Colonic mucosa (tissue), 4 donors: ENCODE results near the gene CDK4. TPM values are rescaled to one million over a fixed set of nuclear protein-coding genes. Genes with fewer than 3 reads are reported as not detected.

ENCODE experiments used
- DNase-seq: peaks from one replicate; pipeline ENCODE4 v3.0.0-alpha.2; 2020
- H3K27ac ChIP-seq: fragments of 200-600 bp; one replicate; pipeline ENCODE4 v1.8.0; 2021
- H3K27me3 ChIP-seq: fragments of 200-600 bp; one replicate; pipeline ENCODE4 v1.8.0; 2021
- H3K36me3 ChIP-seq: fragments of 200-600 bp; one replicate; pipeline ENCODE4 v1.8.0; 2021
- H3K4me1 ChIP-seq: fragments of 200-600 bp; one replicate; pipeline ENCODE4 v1.8.0; 2021; ENCODE audit warnings: mild to moderate bottlenecking
- H3K4me3 ChIP-seq: fragments of 200-600 bp; one replicate; pipeline ENCODE4 v1.8.0; 2021
- H3K9ac ChIP-seq, 2 donors: one replicate each; pipeline ENCODE4 v1.7.0; 2013; ENCODE audit warnings: control low read depth in 2 of 2, low read depth in 2 of 2, low read length in 2 of 2
- H3K9me3 ChIP-seq: fragments of 200-600 bp; one replicate; pipeline ENCODE4 v1.8.0; 2021
- intact Hi-C: fragments of 100-400 bp; cut with DNase I; formaldehyde crosslinking; loops from one replicate; pipeline ENCODE4 v1.14.1; 2022
- total RNA-seq, 2 donors: library from RNA; stranded (reverse); fragmentation: NEBNext Ultra II Directional in 1 of 2; extraction: Animal tissue kit (Norgen Biotek cat#: 25700) in 1 of 2; gene quantifications; one replicate each; pipeline ENCODE4 v1.2.1, GENCODE V29; 2021
- TF ChIP-seq, protein P1 (sequence below): fragments of 200-600 bp; IDR thresholded peaks from one replicate; pipeline ENCODE4 v1.8.0; 2022; ENCODE audit warnings: antibody characterized with exemption, mild to moderate bottlenecking
- donor health status: healthy.
- donor health status: DM: no; HTN: no; CAD: no.
- donor health status: DM: no; HTN: no; CAD: no.

Gene CDK4
- total RNA-seq, 2 donors from 2014 or later: 45.7 to 121 TPM

DNA sequence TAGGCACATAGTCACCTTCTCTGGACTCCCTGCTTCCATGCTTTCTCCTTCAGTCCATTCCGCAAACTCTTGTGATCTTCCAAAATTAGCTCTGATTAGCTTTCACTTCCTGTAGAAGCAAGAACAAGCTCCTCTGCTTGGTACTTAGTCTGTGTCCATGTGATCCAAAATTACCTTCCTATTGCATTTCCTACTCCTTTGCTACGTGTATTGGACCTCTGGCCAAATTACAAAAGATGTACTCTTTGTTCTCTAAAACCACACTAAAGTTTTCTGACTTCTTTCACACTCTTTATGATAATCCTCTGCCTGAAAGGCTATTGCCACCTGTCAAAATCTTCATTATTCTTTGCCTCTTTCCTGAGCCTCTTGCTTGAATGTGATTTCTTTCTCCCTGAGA lies 29.7 kb upstream of the CDK4 start:
- Histone ChIP-seq H3K9ac (no peak overlapping the region), H3K9me3 (no peaks in the 10 kb centered on the region), H3K4me3 (no peak overlapping the region), H3K36me3 (no peaks in the 10 kb centered on the region), H3K27ac (no peak overlapping the region), H3K27me3 (no peaks in the 10 kb centered on the region), H3K4me1 (no peaks in the 10 kb centered on the region)
- intact Hi-C loops: loop anchor here (5.0 kb wide), 1 partner anchor 50 kb away; no protein-coding TSS in a partner anchor
- DNase-seq: no peak
- TF ChIP-seq, protein P1, sequence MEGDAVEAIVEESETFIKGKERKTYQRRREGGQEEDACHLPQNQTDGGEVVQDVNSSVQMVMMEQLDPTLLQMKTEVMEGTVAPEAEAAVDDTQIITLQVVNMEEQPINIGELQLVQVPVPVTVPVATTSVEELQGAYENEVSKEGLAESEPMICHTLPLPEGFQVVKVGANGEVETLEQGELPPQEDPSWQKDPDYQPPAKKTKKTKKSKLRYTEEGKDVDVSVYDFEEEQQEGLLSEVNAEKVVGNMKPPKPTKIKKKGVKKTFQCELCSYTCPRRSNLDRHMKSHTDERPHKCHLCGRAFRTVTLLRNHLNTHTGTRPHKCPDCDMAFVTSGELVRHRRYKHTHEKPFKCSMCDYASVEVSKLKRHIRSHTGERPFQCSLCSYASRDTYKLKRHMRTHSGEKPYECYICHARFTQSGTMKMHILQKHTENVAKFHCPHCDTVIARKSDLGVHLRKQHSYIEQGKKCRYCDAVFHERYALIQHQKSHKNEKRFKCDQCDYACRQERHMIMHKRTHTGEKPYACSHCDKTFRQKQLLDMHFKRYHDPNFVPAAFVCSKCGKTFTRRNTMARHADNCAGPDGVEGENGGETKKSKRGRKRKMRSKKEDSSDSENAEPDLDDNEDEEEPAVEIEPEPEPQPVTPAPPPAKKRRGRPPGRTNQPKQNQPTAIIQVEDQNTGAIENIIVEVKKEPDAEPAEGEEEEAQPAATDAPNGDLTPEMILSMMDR: no peak

DNA sequence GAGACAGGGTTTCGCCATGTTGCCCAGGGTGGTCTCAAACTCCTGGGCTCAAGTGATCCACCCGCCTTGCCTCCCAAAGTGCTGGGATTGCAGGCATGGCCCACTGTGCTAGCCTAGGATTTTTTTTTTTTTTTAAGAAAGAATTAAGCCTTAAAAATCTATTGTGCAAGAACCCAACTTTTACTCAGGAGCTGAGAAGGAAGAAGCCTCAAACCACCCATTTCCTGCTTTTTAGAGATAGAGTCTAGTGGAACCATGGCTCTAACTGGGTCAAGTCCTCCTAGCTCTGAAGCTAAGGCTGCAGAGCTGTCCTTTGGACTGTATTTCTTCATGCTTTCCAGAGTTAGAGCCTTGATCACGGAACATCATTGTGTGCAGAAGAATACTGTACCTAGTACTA lies 29.1 kb upstream of the CDK4 start:
- intact Hi-C loops: loop anchor here (5.0 kb wide), 1 partner anchor 51 kb away; no protein-coding TSS in a partner anchor
- no peak for DNase-seq
- Histone ChIP-seq H3K4me3 (no peak overlapping the region), H3K4me1 (no peaks in the 10 kb centered on the region), H3K27me3 (no peaks in the 10 kb centered on the region), H3K9me3 (no peaks in the 10 kb centered on the region), H3K9ac (no peak overlapping the region), H3K36me3 (no peaks in the 10 kb centered on the region), H3K27ac (no peak overlapping the region)
- TF ChIP-seq, protein P1: no peak

DNA sequence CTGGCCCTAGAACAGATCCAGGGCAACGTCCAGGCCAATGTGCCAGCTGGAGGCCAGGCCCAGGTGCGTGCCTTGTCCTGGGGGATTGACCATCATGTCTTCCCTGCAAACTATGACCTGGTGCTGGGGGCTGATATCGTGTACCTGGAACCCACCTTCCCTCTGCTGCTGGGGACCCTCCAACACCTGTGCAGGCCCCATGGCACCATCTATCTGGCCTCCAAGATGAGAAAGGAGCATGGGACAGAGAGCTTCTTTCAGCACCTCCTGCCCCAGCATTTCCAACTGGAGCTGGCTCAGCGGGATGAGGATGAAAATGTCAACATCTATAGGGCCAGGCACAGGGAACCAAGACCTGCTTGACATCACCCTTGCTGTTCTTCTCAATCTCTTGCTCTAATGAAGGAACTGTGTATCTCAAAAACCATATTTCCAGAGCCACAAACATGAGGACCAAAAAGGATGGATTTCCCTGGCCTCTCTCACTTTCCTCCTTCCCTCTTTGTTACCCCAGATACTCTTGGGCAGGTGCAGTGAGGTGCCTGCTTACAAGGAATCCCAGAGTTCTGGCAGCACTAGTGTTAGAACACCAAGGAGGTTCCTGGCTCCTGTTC lies 28.3 kb upstream of the CDK4 start:
- H3K27me3 ChIP-seq: no peaks in the 10 kb centered on the region
- no peak for DNase-seq
- no peaks in the 10 kb centered on the region for H3K4me1 ChIP-seq
- intact Hi-C loops: loop anchor here (5.0 kb wide), 1 partner anchor 52 kb away; no protein-coding TSS in a partner anchor
- H3K27ac ChIP-seq: no peak overlapping the region
- no peak overlapping the region for H3K9ac ChIP-seq
- no peaks in the 10 kb centered on the region for H3K9me3 ChIP-seq
- H3K36me3 ChIP-seq: no peaks in the 10 kb centered on the region
- H3K4me3 ChIP-seq: no peak overlapping the region
- TF ChIP-seq, protein P1: no peak

DNA sequence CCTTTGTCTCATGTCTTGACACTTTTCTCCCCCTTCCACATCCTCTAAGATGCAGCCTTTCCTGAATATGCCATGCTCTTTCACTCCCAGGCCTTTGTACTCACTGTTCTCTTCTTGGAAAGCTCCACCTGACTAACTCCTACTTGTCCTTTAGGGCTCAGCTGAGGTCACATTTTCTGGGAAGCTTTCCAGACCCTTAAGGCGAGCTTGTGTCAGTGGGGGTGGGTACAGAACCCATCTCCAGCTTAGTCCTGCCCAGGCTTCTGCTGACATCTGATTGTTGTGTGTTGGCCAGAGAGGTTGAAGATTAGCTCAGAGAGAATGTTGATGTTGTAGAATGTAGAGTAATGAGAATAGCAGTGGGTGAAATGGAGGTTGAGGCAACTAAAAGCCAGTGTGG lies 27.6 kb upstream of the CDK4 start:
- intact Hi-C loops: loop anchor here (5.0 kb wide), 1 partner anchor 53 kb away; no protein-coding TSS in a partner anchor
- TF ChIP-seq, protein P1: no peak
- H3K4me3 ChIP-seq: no peak overlapping the region
- DNase-seq: no peak
- no peak overlapping the region for H3K9ac ChIP-seq
- H3K4me1 ChIP-seq: no peaks in the 10 kb centered on the region
- no peak overlapping the region for H3K27ac ChIP-seq
- H3K36me3 ChIP-seq: no peaks in the 10 kb centered on the region
- no peaks in the 10 kb centered on the region for H3K27me3 ChIP-seq
- H3K9me3 ChIP-seq: no peaks in the 10 kb centered on the region

DNA sequence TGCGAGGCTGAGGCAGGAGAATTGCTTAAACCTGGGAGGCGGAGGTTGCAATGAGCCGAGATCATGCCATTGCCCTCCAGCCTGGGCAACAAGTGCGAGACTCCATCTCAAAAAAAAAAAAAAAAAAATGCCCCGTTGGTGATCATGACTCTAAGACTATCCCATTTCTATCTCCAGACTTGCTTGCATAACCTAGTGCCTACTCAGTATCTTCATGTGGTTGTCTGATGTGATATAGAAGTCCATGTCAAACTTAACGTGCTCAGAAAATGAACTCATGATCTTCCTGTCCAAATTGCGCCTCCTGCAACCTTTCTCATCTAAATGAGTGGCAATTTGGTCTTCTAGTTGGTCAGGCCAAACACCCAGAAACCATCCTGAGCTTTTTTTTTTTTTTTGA lies 25.8 kb upstream of the CDK4 start:
- no peak overlapping the region for H3K9ac ChIP-seq
- DNase-seq: no peak
- H3K36me3 ChIP-seq: no peaks in the 10 kb centered on the region
- H3K9me3 ChIP-seq: no peaks in the 10 kb centered on the region
- H3K27me3 ChIP-seq: no peaks in the 10 kb centered on the region
- intact Hi-C loops: no loop called here
- H3K4me1 ChIP-seq: no peaks in the 10 kb centered on the region
- H3K27ac ChIP-seq: no peak overlapping the region
- TF ChIP-seq, protein P1: no peak
- H3K4me3 ChIP-seq: no peak overlapping the region
